ENCODE measurements around the gene TNFAIP8L3. TPM values are rescaled to one million over a fixed set of nuclear protein-coding genes. Genes with fewer than 3 reads are reported as not detected.

TNFAIP8L3 gene
- total and polyA plus RNA-seq, 9 of the 15 experiments (the other 6 are each of a cell fraction or from before 2014, with no cell fraction given) = 0.13 TPM; not detected in 8

- TF ChIP-seq, protein P1, sequence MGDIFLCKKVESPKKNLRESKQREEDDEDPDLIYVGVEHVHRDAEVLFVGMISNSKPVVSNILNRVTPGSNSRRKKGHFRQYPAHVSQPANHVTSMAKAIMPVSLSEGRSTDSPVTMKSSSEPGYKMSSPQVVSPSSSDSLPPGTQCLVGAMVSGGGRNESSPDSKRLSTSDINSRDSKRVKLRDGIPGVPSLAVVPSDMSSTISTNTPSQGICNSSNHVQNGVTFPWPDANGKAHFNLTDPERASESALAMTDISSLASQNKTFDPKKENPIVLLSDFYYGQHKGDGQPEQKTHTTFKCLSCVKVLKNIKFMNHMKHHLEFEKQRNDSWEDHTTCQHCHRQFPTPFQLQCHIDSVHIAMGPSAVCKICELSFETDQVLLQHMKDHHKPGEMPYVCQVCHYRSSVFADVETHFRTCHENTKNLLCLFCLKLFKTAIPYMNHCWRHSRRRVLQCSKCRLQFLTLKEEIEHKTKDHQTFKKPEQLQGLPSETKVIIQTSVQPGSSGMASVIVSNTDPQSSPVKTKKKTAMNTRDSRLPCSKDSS (IDR thresholded peaks at IDR 0.05; ENCODE audit: low read depth, partially characterized antibody) = no peak
- TF ChIP-seq HNRNPLL (IDR thresholded peaks at IDR 0.05; ENCODE audit: low read depth, low read length, poor library complexity, severe bottlenecking) (no peak), PBX2 (CRISPR knock-in tag; IDR thresholded peaks at IDR 0.05; ENCODE audit: low read depth) (no peak), PBX2 (tag; conservative IDR thresholded peaks at IDR 0.05; ENCODE audit: low read depth) (no peak), NBN (IDR thresholded peaks at IDR 0.05; ENCODE audit: low read depth) (no peak), RAD51 (IDR thresholded peaks at IDR 0.05; ENCODE audit: borderline replicate concordance, low read depth) (no peak)
These were observed 45.6 kb downstream of the TNFAIP8L3 start (continued) for GRCh38 chr15:51049081-51049480.

DNA sequence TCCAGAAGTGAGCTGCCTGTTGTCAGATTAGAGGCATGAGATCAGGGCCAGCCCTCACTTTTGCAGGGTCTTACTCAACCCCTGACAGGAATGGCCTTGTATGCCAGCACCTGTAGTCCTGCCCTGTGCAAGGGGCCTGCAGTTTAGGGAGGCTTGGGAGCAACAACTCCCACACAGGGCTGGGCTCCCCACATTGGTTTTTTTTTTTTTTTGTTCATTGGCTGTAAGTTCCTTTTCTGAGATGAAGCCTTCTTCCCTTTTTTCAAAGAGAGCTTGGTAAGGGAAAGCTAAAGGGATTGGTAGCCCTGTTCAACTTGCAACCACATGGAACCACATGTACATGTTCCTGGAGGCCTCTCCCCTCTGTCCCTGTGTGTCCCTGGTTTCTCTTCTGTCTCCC, 46.4 kb downstream of the TNFAIP8L3 start:
- Histone ChIP-seq H3K4me1 (replicated peaks in 1 of 2; ENCODE audit: control insufficient read depth in 2 of 2, insufficient read depth in 2 of 2, low read length in 2 of 2) (peaks cover 0 to 3% of the 10 kb centered on the region in 2 experiments; a peak in 1 of 5 replicates), H3K79me2 (ENCODE audit: control insufficient read depth, insufficient read depth, low read length) (no peaks in the 10 kb centered on the region), H3K4me3 (no peak overlapping the region), H3K9ac (ENCODE audit: insufficient read depth in 1 of 2, low read depth in 2 of 2, low read length in 2 of 2) (no peak overlapping the region), H2AFZ (ENCODE audit: low read depth, low read length) (no peak overlapping the region), H3K27me3 (ENCODE audit: control insufficient read depth in 2 of 2, insufficient read depth in 2 of 2, low read length in 2 of 2) (no peaks in the 10 kb centered on the region), H3K27ac (ENCODE audit: extremely low read depth, low read depth, low read length) (no peak overlapping the region), H3K9me3 (replicated peaks; ENCODE audit: control insufficient read depth, insufficient read depth, low read depth, low read length) (no peaks in the 10 kb centered on the region), H3K4me2 (ENCODE audit: insufficient read depth, low read length) (no peak overlapping the region), H3K9me1 (ENCODE audit: control insufficient read depth, insufficient read depth, low read length) (no peaks in the 10 kb centered on the region), H3K36me3 (ENCODE audit: control insufficient read depth, insufficient read depth, low read length) (no peaks in the 10 kb centered on the region), H4K20me1 (replicated peaks; ENCODE audit: control insufficient read depth, insufficient read depth, low read length) (peaks cover 5% of the 10 kb centered on the region)
- ChIA-PET POLR2A (interaction anchor here (0.6 to 1.0 kb wide), 2 partner anchors 10 to 20 kb away, joined by 3 to 6 read pairs; no protein-coding TSS in a partner anchor), CTCF (ENCODE audit: low intra/inter-chr PET ratio) (no interaction called here)
- TF ChIP-seq TSHZ1 (CRISPR knock-in tag; IDR thresholded peaks at IDR 0.05) (no peak), ZNF77 (CRISPR knock-in tag; IDR thresholded peaks at IDR 0.05) (no peak), FOXM1 (IDR thresholded peaks at IDR 0.05; ENCODE audit: low read depth) (no peak), FOXM1 (CRISPR knock-in tag; IDR thresholded peaks at IDR 0.05; ENCODE audit: low read depth) (no peak), FOXA1 (IDR thresholded peaks at IDR 0.05; ENCODE audit: borderline replicate concordance) (no peak)
- intact Hi-C loops (cut with micrococcal nuclease) = no loop called here
- in situ Hi-C loops (cut with MboI) = no loop called here
- no peak for FAIRE-seq
- ATAC-seq = peak; percentile 37
- BruUV-seq (replicated peaks) = no TSS peak
- DNase-seq (ENCODE audit: extremely low read depth in 1 of 4, low spot score in 3 of 4) = no peak

All from K562 (cell line).